Large intestine (tissue), 3 donors: ENCODE measurements around the gene EFHC1. TPM values are rescaled to one million over a fixed set of nuclear protein-coding genes. Genes with fewer than 3 reads are reported as not detected.
A peak's percentile ranks its signal among the peaks of the same experiment; 100 is the strongest.
"Not testable (repeated sequence)": the region's sequence is repeated elsewhere in the genome, so short reads cannot be mapped to it uniquely, and the experiment has no call there.

Source experiments
- DNase-seq, 2 donors: peaks; one replicate each; pipeline versions ENCODE4 v3.0.0 to v3.0.0-alpha.2; 2013
- H3K27ac ChIP-seq: one replicate; pipeline ENCODE4 v1.5.1; 2013; ENCODE audit warnings: low read length
- H3K27me3 ChIP-seq: 2 replicates; pipeline ENCODE4 v1.6.1; 2013; ENCODE audit warnings: low read length; ENCODE audit not compliant: control insufficient read depth, insufficient read depth
- H3K36me3 ChIP-seq: 2 replicates; pipeline ENCODE4 v1.6.1; 2013; ENCODE audit warnings: low read length; ENCODE audit not compliant: control insufficient read depth, insufficient read depth
- H3K4me1 ChIP-seq: one replicate; pipeline ENCODE4 v1.6.1; 2013; ENCODE audit warnings: low read length; ENCODE audit not compliant: control insufficient read depth, insufficient read depth
- H3K4me3 ChIP-seq: one replicate; pipeline ENCODE4 v1.5.1; 2013; ENCODE audit warnings: low read length
- H3K9me3 ChIP-seq: one replicate; pipeline ENCODE4 v1.6.1; 2013; ENCODE audit warnings: mild to moderate bottlenecking, low read depth, low read length, moderate library complexity; ENCODE audit not compliant: control insufficient read depth
- WGBS: methylation state at CpG from one replicate; pipeline ENCODE4 v1.1.5; 2013; ENCODE audit warnings: low lambda C conversion rate; ENCODE audit not compliant: insufficient coverage; 5-methylcytosine and 5-hydroxymethylcytosine counted together
- polyA plus RNA-seq: library from polyadenylated mRNA; unstranded; fragments of 120-200 nt; gene quantifications from one replicate; pipeline ENCODE4 v1.2.1, GENCODE V29; 2013

The EFHC1 gene
- polyA plus RNA-seq, 1 donor: 23.2 TPM

DNA sequence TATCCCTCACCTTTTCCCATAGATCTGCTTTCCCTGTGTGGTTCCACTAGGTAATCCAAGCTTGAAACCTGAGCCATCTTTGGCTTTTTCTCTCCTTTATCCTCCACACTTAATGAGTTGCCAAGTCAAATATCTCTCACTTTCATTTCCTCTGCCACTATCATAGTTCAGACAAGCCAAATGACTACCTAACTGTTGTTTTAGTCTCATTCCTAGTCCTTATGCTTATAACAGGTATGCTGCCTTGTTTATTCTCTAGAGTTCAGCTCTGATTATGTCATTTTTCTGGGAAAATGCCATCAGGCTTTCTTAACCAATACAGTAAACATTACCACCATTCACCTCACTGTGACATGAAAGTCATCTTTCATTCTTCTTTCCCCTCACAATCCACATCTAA lies 6.5 kb downstream of the EFHC1 start:
- Histone ChIP-seq H3K27ac (no peak overlapping the region), H3K27me3 (no peaks in the 10 kb centered on the region), H3K9me3 (no peaks in the 10 kb centered on the region), H3K4me3 (no peak overlapping the region), H3K36me3 (peaks cover 7% of the 10 kb centered on the region), H3K4me1 (no peaks in the 10 kb centered on the region)
- DNase-seq: no peak

DNA sequence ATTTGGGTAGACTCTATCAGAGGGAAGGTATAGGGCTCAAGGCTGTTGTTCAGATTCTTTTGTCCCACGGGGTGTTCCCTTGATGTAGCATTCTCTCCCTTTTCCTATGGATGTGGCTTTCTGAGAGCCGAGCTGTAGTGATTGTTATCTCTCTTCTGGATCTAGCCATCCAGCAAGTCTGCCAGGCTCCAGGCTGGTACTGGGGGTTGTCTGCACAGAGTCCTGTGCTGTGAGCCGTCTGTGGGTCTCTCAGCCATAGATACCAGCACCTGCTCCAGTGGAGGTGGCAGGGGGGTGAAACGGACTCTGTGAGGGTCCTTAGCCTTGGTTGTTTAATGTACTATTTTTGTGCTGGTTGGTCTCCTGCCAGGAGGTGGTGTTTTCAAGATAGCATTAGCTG lies 13.2 kb downstream of the EFHC1 start:
- H3K36me3 ChIP-seq, H3K4me1 ChIP-seq, DNase-seq: not testable (repeated sequence)

DNA sequence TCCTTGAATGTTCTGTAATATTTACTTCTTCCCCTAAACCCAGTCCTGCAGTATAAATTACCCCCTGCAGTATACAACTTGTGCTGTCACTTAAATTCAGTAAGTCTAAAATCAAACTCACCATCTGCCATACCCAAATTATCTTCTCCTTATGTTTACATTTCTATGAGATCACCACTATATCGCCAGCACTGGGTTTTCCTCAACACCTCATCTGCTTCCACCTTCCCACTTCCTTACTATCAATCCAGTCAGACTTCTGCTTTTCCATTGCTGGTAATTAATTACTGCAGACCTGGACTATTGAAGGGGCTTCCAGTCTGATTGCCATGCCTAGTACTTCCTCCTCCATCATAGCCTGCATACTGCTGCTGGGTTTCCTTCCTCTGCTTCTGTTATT lies 15.2 kb downstream of the EFHC1 start:
- Histone ChIP-seq H3K27me3 (no peaks in the 10 kb centered on the region), H3K4me3 (no peak overlapping the region), H3K9me3 (no peaks in the 10 kb centered on the region), H3K36me3 (peaks cover 2% of the 10 kb centered on the region), H3K27ac (no peak overlapping the region), H3K4me1 (no peaks in the 10 kb centered on the region)
- WGBS: 38% methylated on average over 1 of the region's 1 CpG
- DNase-seq: no peak

More for the DNA sequence above, 13.2 kb downstream of the EFHC1 start:
- WGBS: no CpG with 5 or more reads among the region's 4 CpGs
- not testable (repeated sequence) for H3K4me3 ChIP-seq, H3K27me3 ChIP-seq, H3K9me3 ChIP-seq, H3K27ac ChIP-seq

DNA sequence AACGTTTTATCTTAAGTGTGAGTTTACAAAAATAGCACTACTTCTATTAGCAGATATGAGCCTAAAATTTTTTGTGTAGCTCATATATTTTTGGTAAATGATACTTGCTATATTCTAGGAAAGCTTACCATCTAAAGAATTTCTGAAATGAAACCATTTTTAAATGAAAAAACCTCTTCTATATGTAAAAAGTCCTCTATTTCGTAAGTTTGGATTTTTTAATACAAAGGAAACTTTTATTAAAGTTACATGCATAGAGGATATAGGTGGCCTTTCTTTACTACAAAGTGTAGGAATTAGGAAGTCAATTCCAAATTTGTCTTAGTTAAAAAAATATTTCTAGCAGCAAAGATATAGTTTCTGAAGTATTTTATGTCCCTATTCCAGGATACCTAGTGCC lies 18.8 kb downstream of the EFHC1 start:
- H3K27ac ChIP-seq: no peak overlapping the region
- WGBS: 95% methylated on average over 2 of the region's 2 CpGs
- H3K4me1 ChIP-seq: no peaks in the 10 kb centered on the region
- H3K27me3 ChIP-seq: no peaks in the 10 kb centered on the region
- DNase-seq: no peak
- H3K36me3 ChIP-seq: peaks cover under 1% of the 10 kb centered on the region
- H3K9me3 ChIP-seq: no peaks in the 10 kb centered on the region
- H3K4me3 ChIP-seq: no peak overlapping the region

DNA sequence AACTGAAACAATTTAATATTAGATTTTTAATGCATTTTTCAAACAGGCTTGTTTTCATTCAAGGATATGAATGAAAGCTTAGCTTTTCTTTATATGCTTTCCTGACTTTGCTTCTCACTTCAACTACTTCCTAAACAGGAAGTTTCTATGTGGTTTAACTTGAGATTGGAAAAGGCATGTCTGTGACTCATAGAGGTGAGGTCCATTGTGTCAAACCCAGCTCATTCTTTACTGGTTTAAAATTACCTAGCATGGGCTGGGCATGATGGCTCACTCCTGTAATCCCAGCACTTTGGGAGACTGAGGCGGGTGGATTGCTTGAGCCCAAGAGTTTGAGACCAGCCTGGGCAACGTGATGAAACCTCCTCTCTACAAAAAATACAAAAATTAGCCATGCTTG lies 34.4 kb downstream of the EFHC1 start:
- Histone ChIP-seq H3K9me3 (peaks cover 3% of the 10 kb centered on the region), H3K27ac (peak overlapping the region; percentile 55), H3K27me3 (no peaks in the 10 kb centered on the region), H3K4me1 (peaks cover 7% of the 10 kb centered on the region), H3K4me3 (no peak overlapping the region), H3K36me3 (no peaks in the 10 kb centered on the region)
- DNase-seq: peak; percentile 57 to 64
- WGBS: no CpG with 5 or more reads among the region's 2 CpGs

DNA sequence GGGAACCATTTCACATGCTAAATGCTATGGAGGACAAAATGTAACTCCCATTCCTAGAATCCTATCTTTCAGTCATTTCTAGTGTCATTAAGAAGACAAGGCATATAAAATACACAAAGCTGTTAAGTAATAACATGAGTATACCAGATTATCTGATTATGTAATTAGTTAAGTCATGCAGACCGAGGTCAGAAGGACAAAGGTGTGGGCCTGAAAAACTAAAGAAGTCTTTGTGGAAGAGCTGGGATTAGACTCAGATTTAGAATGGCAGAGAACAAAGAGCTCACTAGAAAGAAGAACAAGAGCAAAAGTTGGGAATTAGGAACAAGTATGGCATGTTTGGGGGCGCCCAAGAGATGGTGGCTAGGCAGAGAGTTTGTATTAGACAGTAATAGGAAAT lies 37.0 kb downstream of the EFHC1 start:
- no peaks in the 10 kb centered on the region for H3K36me3 ChIP-seq
- 58% methylated on average over 2 of the region's 2 CpGs for WGBS
- H3K4me3 ChIP-seq: no peak overlapping the region
- H3K27me3 ChIP-seq: no peaks in the 10 kb centered on the region
- peak overlapping the region; percentile 56 for H3K27ac ChIP-seq
- peak; percentile 46 to 75 for DNase-seq
- H3K9me3 ChIP-seq: no peaks in the 10 kb centered on the region
- peaks cover 7% of the 10 kb centered on the region for H3K4me1 ChIP-seq

DNA sequence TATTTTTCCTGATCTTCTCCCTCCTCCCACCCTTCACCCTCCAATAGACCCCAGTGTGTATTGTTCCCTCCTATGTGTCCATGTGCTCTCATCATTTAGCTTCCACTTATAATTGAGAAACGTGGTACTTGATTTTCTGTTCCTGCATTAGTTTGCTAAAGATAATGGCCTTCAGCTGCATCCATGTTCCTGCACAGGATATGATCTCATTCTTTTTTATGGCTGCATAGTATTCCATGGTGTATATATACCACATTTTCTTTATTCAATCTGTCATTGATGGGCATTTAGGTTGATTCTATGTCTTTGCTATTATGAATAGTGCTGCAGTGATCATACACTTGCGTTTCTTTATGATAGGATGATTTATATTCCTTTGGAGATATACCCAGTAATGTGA lies 41.1 kb downstream of the EFHC1 start:
- WGBS: 100% methylated on average over 1 of the region's 2 CpGs
- not testable (repeated sequence) for H3K27ac ChIP-seq

DNA sequence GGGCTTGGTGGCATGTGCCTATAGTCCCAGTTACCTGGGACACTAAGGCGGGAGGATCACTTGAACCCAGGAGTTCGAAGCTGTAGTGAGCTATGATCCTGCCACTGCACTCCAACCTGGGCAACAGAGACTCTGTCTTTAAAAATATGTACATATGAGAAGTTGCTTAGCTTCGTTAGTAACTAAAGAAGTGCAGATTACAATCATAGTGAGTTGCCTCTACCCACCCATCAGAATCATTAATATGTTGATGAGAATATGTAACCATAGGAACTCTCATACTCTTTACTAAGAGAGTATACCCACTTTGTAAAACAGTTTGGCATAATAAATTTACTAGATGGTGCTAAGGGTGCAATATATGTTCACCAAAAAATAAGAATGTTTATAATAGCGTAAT lies 54.0 kb downstream of the EFHC1 start:
- no peaks in the 10 kb centered on the region for H3K27me3 ChIP-seq
- H3K4me3 ChIP-seq: no peak overlapping the region
- no peaks in the 10 kb centered on the region for H3K9me3 ChIP-seq
- no peak overlapping the region for H3K27ac ChIP-seq
- H3K4me1 ChIP-seq: no peaks in the 10 kb centered on the region
- 83% methylated on average over 1 of the region's 4 CpGs for WGBS
- H3K36me3 ChIP-seq: no peaks in the 10 kb centered on the region
- DNase-seq: no peak

More for the DNA sequence above, 41.1 kb downstream of the EFHC1 start:
- DNase-seq, H3K4me1 ChIP-seq, H3K4me3 ChIP-seq, H3K27me3 ChIP-seq, H3K36me3 ChIP-seq, H3K9me3 ChIP-seq: not testable (repeated sequence)

DNA sequence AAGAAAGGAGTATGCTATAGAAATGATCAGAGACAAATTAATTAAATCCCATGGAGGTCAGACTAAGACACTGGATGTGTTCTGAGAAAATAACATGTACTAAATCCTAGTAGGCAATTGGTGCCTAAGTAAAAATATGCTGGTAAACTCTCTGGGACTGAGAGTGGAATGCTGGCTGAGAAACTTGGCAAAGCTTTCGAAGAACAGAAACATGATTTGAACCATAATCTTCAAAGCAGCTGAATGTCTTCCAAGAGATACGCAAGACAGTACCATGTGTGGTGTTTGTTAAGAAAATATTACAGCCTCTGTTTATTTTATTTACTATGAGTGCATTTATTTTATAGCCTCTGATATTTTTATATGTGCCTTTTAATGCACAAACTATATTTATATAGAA lies 55.2 kb downstream of the EFHC1 start:
- 61% methylated on average over 2 of the region's 2 CpGs for WGBS
- Histone ChIP-seq H3K27ac (no peak overlapping the region), H3K9me3 (no peaks in the 10 kb centered on the region)

DNA sequence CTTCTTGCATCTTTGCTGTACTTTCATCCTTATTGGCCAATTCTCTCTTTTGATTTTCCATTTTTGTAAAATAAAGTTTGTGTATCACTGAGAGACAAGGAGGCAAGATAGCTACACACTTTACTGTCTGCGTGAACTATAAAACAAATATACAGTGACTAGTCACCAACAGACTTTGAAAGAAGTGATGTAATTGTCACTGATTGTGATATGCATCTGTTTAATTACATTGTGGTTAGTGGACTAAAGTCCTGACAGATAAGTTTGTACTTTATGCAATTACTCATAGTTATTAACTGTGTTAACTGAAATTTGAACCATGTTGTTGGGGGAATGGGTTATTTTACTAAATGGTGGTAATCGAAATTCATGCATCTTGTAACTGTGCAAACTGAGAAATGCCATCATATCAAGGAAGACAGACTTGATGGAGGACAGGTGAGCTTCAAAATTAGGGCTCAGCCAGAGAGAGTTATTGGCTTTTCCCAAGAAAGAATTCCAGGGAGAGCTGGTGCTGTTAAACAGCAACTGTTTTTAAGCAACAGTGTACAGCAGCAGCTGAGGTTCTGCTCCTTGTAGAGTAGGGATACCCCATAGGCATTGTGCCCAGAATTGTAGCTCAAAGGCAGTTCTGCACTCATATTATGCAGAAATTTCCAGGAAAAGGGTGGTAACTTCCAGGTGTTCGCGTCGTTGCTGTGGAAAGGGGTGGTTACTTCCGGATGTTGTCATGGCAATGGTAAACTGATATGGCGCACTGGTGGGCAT lies 62.9 kb downstream of the EFHC1 start:
- peak overlapping the region; percentile 39 for H3K27ac ChIP-seq
- WGBS: 57% methylated on average over 2 of the region's 7 CpGs
- no peak overlapping the region for H3K4me3 ChIP-seq
- peak; percentile 58 to 87 for DNase-seq
- no peaks in the 10 kb centered on the region for H3K9me3 ChIP-seq
- no peaks in the 10 kb centered on the region for H3K27me3 ChIP-seq
- peaks cover 9% of the 10 kb centered on the region for H3K4me1 ChIP-seq
- H3K36me3 ChIP-seq: no peaks in the 10 kb centered on the region

More for the DNA sequence above, 55.2 kb downstream of the EFHC1 start:
- Histone ChIP-seq H3K4me1 (no peaks in the 10 kb centered on the region), H3K27me3 (no peaks in the 10 kb centered on the region), H3K4me3 (no peak overlapping the region), H3K36me3 (no peaks in the 10 kb centered on the region)
- DNase-seq: no peak

DNA sequence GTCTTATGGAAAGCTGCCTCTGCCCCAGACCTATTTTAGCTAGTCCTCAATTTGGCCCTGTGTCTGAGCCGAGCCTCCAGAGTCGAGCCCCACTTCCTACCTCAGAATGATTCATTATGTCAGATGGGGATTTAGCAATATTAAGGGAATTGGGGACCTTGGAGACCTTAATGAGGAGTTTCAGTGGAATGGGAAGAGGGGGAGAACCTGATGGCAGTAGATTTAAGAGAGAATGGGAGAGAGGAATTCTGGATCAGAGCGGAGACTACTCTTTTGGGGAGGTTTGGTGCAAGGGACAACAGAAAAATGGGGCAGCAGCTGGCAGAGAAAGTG lies 63.5 kb downstream of the EFHC1 start:
- Histone ChIP-seq H3K27me3 (no peaks in the 10 kb centered on the region), H3K9me3 (no peaks in the 10 kb centered on the region), H3K4me1 (peaks cover 9% of the 10 kb centered on the region), H3K36me3 (no peaks in the 10 kb centered on the region), H3K27ac (peak overlapping the region; percentile 21), H3K4me3 (no peak overlapping the region)
- no CpG with 5 or more reads among the region's 3 CpGs for WGBS
- DNase-seq: no peak
